AG04449 (cell line): ENCODE data around the gene RGS13.

Source experiments
- CTCF ChIA-PET: fragments of 350-600 bp; formaldehyde crosslinking; extraction: SDS; loops from one replicate; lab custom pipeline; 2021; ENCODE audit warnings: antibody characterized with exemption; lab: Yijun Ruan, JAX
- POLR2A ChIA-PET: fragments of 400-600, 350-600 bp; formaldehyde crosslinking; extraction: SDS; loops from one replicate; lab custom pipeline; 2020; ENCODE audit warnings: antibody characterized with exemption, inconsistent platforms; lab: Yijun Ruan, JAX
- DNase-seq: peaks from one replicate; pipeline ENCODE4 v3.0.0-alpha.2; 2010; ENCODE audit warnings: low read depth, low spot score
- H3K4me3 ChIP-seq: 2 replicates; pipeline ENCODE4 v1.5.1; 2011; ENCODE audit warnings: low read depth, mild to moderate bottlenecking, control low read depth, low read length
- TF ChIP-seq, protein P1 (sequence below): IDR thresholded peaks from one replicate; pipeline ENCODE4 v1.5.1; 2011; ENCODE audit warnings: mild to moderate bottlenecking, moderate library complexity, low read length, control low read depth, inconsistent platforms; ENCODE audit not compliant: insufficient read depth; ENCODE audit errors: missing control alignments

RGS13 gene

DNA sequence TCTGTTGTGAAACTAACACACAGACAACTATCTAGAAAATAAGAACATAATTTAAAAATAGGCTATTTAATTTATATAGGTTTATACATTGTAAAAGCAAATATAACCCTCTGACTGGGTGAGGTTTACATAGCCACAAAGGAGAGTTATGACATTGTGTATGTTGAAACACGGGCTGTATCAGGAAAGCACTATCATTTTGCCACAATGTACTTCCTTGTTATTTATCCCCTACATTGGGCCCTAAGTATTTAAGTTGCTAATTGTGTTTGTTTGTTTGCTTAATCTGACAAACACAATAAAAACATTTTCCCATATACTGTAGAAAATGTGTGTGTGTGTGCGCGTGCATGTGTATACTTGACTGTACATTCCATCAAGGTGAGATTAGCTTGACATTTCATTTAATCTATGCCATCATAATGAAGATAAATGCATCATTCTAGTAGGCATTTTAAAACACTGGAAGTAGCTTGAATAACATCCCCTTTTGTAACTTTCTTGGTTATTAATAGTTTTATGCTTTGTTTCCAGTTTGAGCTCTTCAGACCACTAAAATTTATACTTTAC lies 72.1 kb downstream of the RGS13 start:
- no peak overlapping the region for H3K4me3 ChIP-seq
- ChIA-PET POLR2A (no interaction called here), CTCF (no interaction called here)
- TF ChIP-seq, protein P1, sequence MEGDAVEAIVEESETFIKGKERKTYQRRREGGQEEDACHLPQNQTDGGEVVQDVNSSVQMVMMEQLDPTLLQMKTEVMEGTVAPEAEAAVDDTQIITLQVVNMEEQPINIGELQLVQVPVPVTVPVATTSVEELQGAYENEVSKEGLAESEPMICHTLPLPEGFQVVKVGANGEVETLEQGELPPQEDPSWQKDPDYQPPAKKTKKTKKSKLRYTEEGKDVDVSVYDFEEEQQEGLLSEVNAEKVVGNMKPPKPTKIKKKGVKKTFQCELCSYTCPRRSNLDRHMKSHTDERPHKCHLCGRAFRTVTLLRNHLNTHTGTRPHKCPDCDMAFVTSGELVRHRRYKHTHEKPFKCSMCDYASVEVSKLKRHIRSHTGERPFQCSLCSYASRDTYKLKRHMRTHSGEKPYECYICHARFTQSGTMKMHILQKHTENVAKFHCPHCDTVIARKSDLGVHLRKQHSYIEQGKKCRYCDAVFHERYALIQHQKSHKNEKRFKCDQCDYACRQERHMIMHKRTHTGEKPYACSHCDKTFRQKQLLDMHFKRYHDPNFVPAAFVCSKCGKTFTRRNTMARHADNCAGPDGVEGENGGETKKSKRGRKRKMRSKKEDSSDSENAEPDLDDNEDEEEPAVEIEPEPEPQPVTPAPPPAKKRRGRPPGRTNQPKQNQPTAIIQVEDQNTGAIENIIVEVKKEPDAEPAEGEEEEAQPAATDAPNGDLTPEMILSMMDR = no peak
- DNase-seq = no peak

DNA sequence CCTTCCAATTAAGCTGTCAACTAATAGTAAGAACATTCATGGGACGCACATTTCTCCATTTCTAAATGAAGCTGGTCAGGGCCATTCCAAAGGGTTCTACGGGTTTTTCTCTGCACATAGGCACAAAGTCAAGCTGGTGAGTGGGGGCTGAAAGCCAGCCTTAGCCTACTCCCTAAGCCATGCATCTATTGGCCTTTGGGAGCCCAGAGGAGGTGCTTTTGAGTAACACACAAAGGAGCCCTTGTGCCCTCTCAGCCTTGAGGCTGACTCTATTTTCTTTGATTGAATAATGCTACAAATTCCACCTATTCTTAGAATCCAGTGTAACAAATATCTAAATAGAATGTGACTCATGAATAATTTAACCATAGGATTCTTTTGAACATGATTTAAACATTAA lies 73.6 kb downstream of the RGS13 start:
- CTCF ChIA-PET = no interaction called here
- POLR2A ChIA-PET = no interaction called here
- TF ChIP-seq, protein P1 = no peak
- no peak for DNase-seq
- no peak overlapping the region for H3K4me3 ChIP-seq
